Neural progenitor cell (in vitro differentiated cells): ENCODE measurements around the gene WDR7. TPM values are rescaled to one million over a fixed set of nuclear protein-coding genes. Genes with fewer than 3 reads are reported as not detected.

Experiments
- DNase-seq: peaks from one replicate; pipeline ENCODE4 v3.0.0-alpha.2; 2016; ENCODE audit warnings: low spot score
- H2AFZ ChIP-seq: fragments of 200-600 bp; sonication (generic); replicated peaks from 2 replicates; pipeline ENCODE4 v1.6.1; 2016; ENCODE audit warnings: antibody characterized with exemption
- H3F3A ChIP-seq: fragments of 200-600 bp; sonication (generic); 2 replicates; pipeline ENCODE4 v1.6.1; 2016; ENCODE audit warnings: antibody characterized with exemption, low read depth
- H3K27ac ChIP-seq: fragments of 200-600 bp; sonication (generic); 2 replicates; pipeline ENCODE4 v1.5.1; 2016; ENCODE audit warnings: mild to moderate bottlenecking
- H3K27me3 ChIP-seq: fragments of 200-600 bp; sonication (generic); 2 replicates; pipeline ENCODE4 v1.6.1; 2016; ENCODE audit warnings: mild to moderate bottlenecking, moderate library complexity
- H3K36me3 ChIP-seq: fragments of 200-600 bp; sonication (generic); 2 replicates; pipeline ENCODE4 v1.5.1; 2016
- H3K4me1 ChIP-seq: fragments of 200-600 bp; sonication (generic); 2 replicates; pipeline ENCODE4 v1.6.1; 2016; ENCODE audit warnings: mixed run types
- H3K4me2 ChIP-seq: fragments of 200-600 bp; sonication (generic); 2 replicates; pipeline ENCODE4 v1.6.1; 2016
- H3K4me3 ChIP-seq: fragments of 200-600 bp; sonication (generic); 2 replicates; pipeline ENCODE4 v1.5.1; 2016
- H3K79me2 ChIP-seq: fragments of 200-600 bp; sonication (generic); 2 replicates; pipeline ENCODE4 v1.6.1; 2016; ENCODE audit warnings: low read depth
- H3K9ac ChIP-seq: fragments of 200-600 bp; sonication (generic); 2 replicates; pipeline ENCODE4 v1.6.1; 2016
- H3K9me3 ChIP-seq: fragments of 200-600 bp; sonication (generic); 2 replicates; pipeline ENCODE4 v1.5.1; 2016; ENCODE audit warnings: low read depth
- H4K20me1 ChIP-seq: fragments of 200-600 bp; sonication (generic); 2 replicates; pipeline ENCODE4 v1.6.1; 2016; ENCODE audit warnings: low read depth
- H3K27ac Mint-ChIP-seq: 3 replicates; pipeline ENCODE4 v1.8.0; 2021; ENCODE audit warnings: mixed read lengths
- H3K27me3 Mint-ChIP-seq: 2 replicates; pipeline ENCODE4 v1.8.0; 2022; ENCODE audit warnings: low read depth, mild to moderate bottlenecking, inconsistent platforms, moderate library complexity, mixed read lengths; ENCODE audit not compliant: insufficient read depth
- H3K36me3 Mint-ChIP-seq: 3 replicates; pipeline ENCODE4 v1.8.0; 2021; ENCODE audit warnings: mixed read lengths
- H3K4me1 Mint-ChIP-seq: 3 replicates; pipeline ENCODE4 v1.8.0; 2021; ENCODE audit warnings: mixed read lengths
- H3K4me3 Mint-ChIP-seq: 3 replicates; pipeline ENCODE4 v1.8.0; 2021; ENCODE audit warnings: mild to moderate bottlenecking, moderate library complexity, mixed read lengths
- H3K9me3 Mint-ChIP-seq: 3 replicates; pipeline ENCODE4 v1.8.0; 2020; ENCODE audit warnings: mixed read lengths
- CTCF ChIP-seq: fragments of 200-600 bp; sonication (generic); IDR thresholded peaks from 2 replicates; pipeline ENCODE4 v1.5.1; 2017; ENCODE audit warnings: antibody characterized with exemption, mild to moderate bottlenecking
- EZH2 ChIP-seq: fragments of 200-600 bp; sonication (generic); IDR thresholded peaks from 2 replicates; pipeline ENCODE4 v1.6.1; 2017; ENCODE audit warnings: antibody characterized with exemption, mild to moderate bottlenecking, moderate library complexity
- EZH2phosphoT487 ChIP-seq: fragments of 200-600 bp; sonication (generic); IDR thresholded peaks from 2 replicates; pipeline ENCODE4 v1.6.1; 2017; ENCODE audit warnings: antibody characterized with exemption
- total RNA-seq: library from RNA; depleted of rRNA; stranded (reverse); fragments of >200 nt; gene quantifications from 2 replicates; pipeline ENCODE4 v1.2.3, GENCODE V29; 2015; ENCODE audit warnings: low replicate concordance

Gene WDR7
- total RNA-seq, 1 donor from 2014 or later = 12.3 TPM

GRCh38 chr18:57015451-57015850 is 364.3 kb downstream of the WDR7 start:
- no peaks in the 10 kb centered on the region for H3K27me3 ChIP-seq
- peaks cover 44% of the 10 kb centered on the region for H3K4me1 Mint-ChIP-seq

GRCh38 chr18:57018845-57019244 is 367.7 kb downstream of the WDR7 start:
- H3K27me3 Mint-ChIP-seq = no peaks in the 10 kb centered on the region
- H3K4me3 Mint-ChIP-seq = no peak overlapping the region
- no peak overlapping the region for H3K27ac Mint-ChIP-seq
- H3K27ac ChIP-seq = no peak overlapping the region
- H3K4me1 Mint-ChIP-seq = peaks cover 39% of the 10 kb centered on the region
- H3K9me3 ChIP-seq = no peaks in the 10 kb centered on the region
- no peak overlapping the region for H3K4me2 ChIP-seq
- no peaks in the 10 kb centered on the region for H3K9me3 Mint-ChIP-seq
- H3F3A ChIP-seq = no peaks in the 10 kb centered on the region
- H2AFZ ChIP-seq = no peak overlapping the region
- H4K20me1 ChIP-seq = no peaks in the 10 kb centered on the region
- no peaks in the 10 kb centered on the region for H3K27me3 ChIP-seq
- no peak overlapping the region for H3K4me3 ChIP-seq
- H3K36me3 Mint-ChIP-seq = no peaks in the 10 kb centered on the region
- DNase-seq = no peak
- peaks cover 15% of the 10 kb centered on the region for H3K4me1 ChIP-seq
- no peaks in the 10 kb centered on the region for H3K79me2 ChIP-seq
- H3K9ac ChIP-seq = no peak overlapping the region
- no peaks in the 10 kb centered on the region for H3K36me3 ChIP-seq
- TF ChIP-seq EZH2phosphoT487 (no peak), CTCF (no peak), EZH2 (no peak)

More at GRCh38 chr18:57015451-57015850, 364.3 kb downstream of the WDR7 start:
- Mint-ChIP-seq H3K9me3 (no peaks in the 10 kb centered on the region), H3K27me3 (no peaks in the 10 kb centered on the region), H3K27ac (no peak overlapping the region), H3K4me3 (no peak overlapping the region), H3K36me3 (no peaks in the 10 kb centered on the region)
- TF ChIP-seq CTCF = no peak
- no peak for TF ChIP-seq EZH2phosphoT487
- TF ChIP-seq EZH2 = no peak
- H3K9me3 ChIP-seq = no peaks in the 10 kb centered on the region
- peak; percentile 59 for DNase-seq
- H4K20me1 ChIP-seq = no peaks in the 10 kb centered on the region
- no peak overlapping the region for H3K9ac ChIP-seq
- no peak overlapping the region for H3K27ac ChIP-seq
- H3K79me2 ChIP-seq = no peaks in the 10 kb centered on the region
- H3K4me3 ChIP-seq = no peak overlapping the region
- H3K4me1 ChIP-seq = peaks cover 15% of the 10 kb centered on the region
- H2AFZ ChIP-seq = no peak overlapping the region
- no peaks in the 10 kb centered on the region for H3F3A ChIP-seq
- no peak overlapping the region for H3K4me2 ChIP-seq
- H3K36me3 ChIP-seq = no peaks in the 10 kb centered on the region

- Histone ChIP-seq H3K4me2 (no peak overlapping the region), H3K4me1 (no peaks in the 10 kb centered on the region), H2AFZ (no peak overlapping the region), H4K20me1 (no peaks in the 10 kb centered on the region), H3K36me3 (no peaks in the 10 kb centered on the region), H3K27me3 (no peaks in the 10 kb centered on the region), H3K27ac (no peak overlapping the region), H3F3A (no peaks in the 10 kb centered on the region), H3K4me3 (no peak overlapping the region), H3K9me3 (no peaks in the 10 kb centered on the region), H3K9ac (no peak overlapping the region), H3K79me2 (no peaks in the 10 kb centered on the region)
- DNase-seq = no peak
- Mint-ChIP-seq H3K27me3 (no peaks in the 10 kb centered on the region), H3K4me3 (no peak overlapping the region), H3K36me3 (peaks cover 2% of the 10 kb centered on the region), H3K27ac (no peak overlapping the region), H3K4me1 (peaks cover 5% of the 10 kb centered on the region), H3K9me3 (no peaks in the 10 kb centered on the region)
- TF ChIP-seq CTCF (no peak), EZH2 (no peak), EZH2phosphoT487 (no peak)
Measured at GRCh38 chr18:57022716-57023115, 371.6 kb downstream of the WDR7 start.
